HCT116 (cell line): ENCODE data around the gene RNF151. TPM values are rescaled to one million over a fixed set of nuclear protein-coding genes. Genes with fewer than 3 reads are reported as not detected.
A peak's percentile ranks its signal among the peaks of the same experiment; 100 is the strongest.
"Not testable (repeated sequence)": the region's sequence is repeated elsewhere in the genome, so short reads cannot be mapped to it uniquely, and the experiment has no call there.

ENCODE experiments used
- ATAC-seq: fragments of 200-7000 bp; cut with Tn5 transposase; 2 replicates; pipeline ENCODE4 v1.9.1; 2020; ENCODE audit warnings: mild to moderate bottlenecking, moderate library complexity
- BruUV-seq: library from RNA; stranded (reverse); fragments of 400-500 nt; replicated peaks from 2 replicates; lab custom pipeline; 2021; lab: Mats Ljungman, UMichigan
- CTCF ChIA-PET: fragments of 300-600 bp; sonication (Branson Sonifier 250); formaldehyde crosslinking; loops from one replicate; lab custom pipeline; 2021; ENCODE audit warnings: antibody characterized with exemption; lab: Charles Lee
- POLR2A ChIA-PET: fragments of 300-600, 350-600 bp; sonication (Branson Sonifier 250); formaldehyde crosslinking; loops from one replicate; lab custom pipeline; 2021; ENCODE audit warnings: antibody characterized with exemption; lab: Charles Lee
- RAD21 ChIA-PET, 2 experiments: fragments of 300-600 bp; sonication (Branson Sonifier 250); formaldehyde crosslinking; loops; one replicate each; lab custom pipeline; 2023; ENCODE audit warnings: low total read pairs in 2 of 2; ENCODE audit not compliant: uncharacterized antibody in 2 of 2, unreplicated experiment in 2 of 2, low non-redundant PET in 1 of 2; lab: Charles Lee
- DNase-seq: peaks from one replicate; pipeline ENCODE4 v3.0.0-alpha.2; 2010; ENCODE audit warnings: low read depth, low spot score
- H2AFZ ChIP-seq: fragments of 200-600 bp; shearing (Covaris generic), sonication (generic); 2 replicates; pipeline ENCODE4 v1.6.1; 2017; ENCODE audit warnings: low read depth, mixed run types, mixed read lengths, antibody characterized with exemption, low read length; ENCODE audit not compliant: poor library complexity, severe bottlenecking
- H3K27ac ChIP-seq: 2 replicates; pipeline ENCODE4 v1.5.1; 2012; ENCODE audit warnings: low read depth, low read length
- H3K27me3 ChIP-seq: fragments of 200-600 bp; sonication (generic); 2 replicates; pipeline ENCODE4 v1.6.1; 2016; ENCODE audit warnings: mixed run types, low read length, mixed read lengths; ENCODE audit not compliant: insufficient read depth
- H3K36me3 ChIP-seq, 2 experiments: fragments of 200-500 bp in 1 of 2; fragments of 200-600 bp in 1 of 2; sonication (Bioruptor generic) in 1 of 2; sonication (generic) in 1 of 2; 2 replicates each; pipeline versions ENCODE4 v1.5.1 to v1.6.1; 2014 to 2016; ENCODE audit warnings: low read length in 2 of 2, inconsistent platforms in 1 of 2, mixed read lengths in 1 of 2, mixed run types in 1 of 2; ENCODE audit not compliant: insufficient read depth in 2 of 2, control insufficient read depth in 1 of 2
- H3K4me1 ChIP-seq, 2 experiments: fragments of 200-600 bp in 1 of 2; sonication (generic) in 1 of 2; 2 replicates each; pipeline versions ENCODE4 v1.5.1 to v1.6.1; 2012 to 2017; ENCODE audit warnings: low read length in 2 of 2, inconsistent platforms in 1 of 2, mild to moderate bottlenecking in 1 of 2, mixed read lengths in 1 of 2, mixed run types in 1 of 2, moderate library complexity in 1 of 2; ENCODE audit not compliant: insufficient read depth in 2 of 2, control insufficient read depth in 1 of 2
- H3K4me2 ChIP-seq: fragments of 200-600 bp; sonication (generic); 2 replicates; pipeline ENCODE4 v1.6.1; 2017; ENCODE audit warnings: mixed run types, low read length, mixed read lengths
- H3K4me3 ChIP-seq, 2 experiments: fragments of 200-600 bp in 1 of 2; sonication (generic) in 1 of 2; replicated peaks in 1 of 2; 2 replicates each; pipeline ENCODE4 v1.5.1; 2011 to 2016; ENCODE audit warnings: low read length in 2 of 2, control low read depth in 1 of 2, low read depth in 1 of 2, mild to moderate bottlenecking in 1 of 2, mixed read lengths in 1 of 2, mixed run types in 1 of 2
- H3K79me2 ChIP-seq: fragments of 200-600 bp; sonication (generic); 2 replicates; pipeline ENCODE4 v1.6.1; 2017; ENCODE audit warnings: mild to moderate bottlenecking, mixed run types, low read length, moderate library complexity, mixed read lengths; ENCODE audit not compliant: insufficient read depth
- H3K9ac ChIP-seq: fragments of 200-600 bp; sonication (generic); 2 replicates; pipeline ENCODE4 v1.6.1; 2016; ENCODE audit warnings: low read length, mixed read lengths
- H3K9me2 ChIP-seq: fragments of 200-600 bp; sonication (generic), shearing (Covaris generic); 2 replicates; pipeline ENCODE4 v1.6.1; 2017; ENCODE audit warnings: mixed run types, mild to moderate bottlenecking, moderate library complexity; ENCODE audit not compliant: insufficient read depth
- H3K9me3 ChIP-seq, 2 experiments: fragments of 200-500 bp in 1 of 2; fragments of 200-600 bp in 1 of 2; sonication (Bioruptor generic) in 1 of 2; sonication (generic) in 1 of 2; 2 replicates each; pipeline ENCODE4 v1.6.1; 2014 to 2017; ENCODE audit warnings: low read length in 2 of 2, mixed read lengths in 2 of 2, inconsistent platforms in 1 of 2, low read depth in 1 of 2, mild to moderate bottlenecking in 1 of 2, mixed run types in 1 of 2, moderate library complexity in 1 of 2; ENCODE audit not compliant: control insufficient read depth in 1 of 2, insufficient read depth in 1 of 2
- H4K20me1 ChIP-seq: fragments of 200-600 bp; sonication (generic), shearing (Covaris generic); 2 replicates; pipeline ENCODE4 v1.6.1; 2017; ENCODE audit warnings: mixed run types, mild to moderate bottlenecking, moderate library complexity; ENCODE audit not compliant: insufficient read depth
- CEBPB ChIP-seq: IDR thresholded peaks from 2 replicates; pipeline ENCODE4 v1.6.1; 2012; ENCODE audit warnings: low read depth
- ELF1 ChIP-seq: IDR thresholded peaks from 2 replicates; pipeline ENCODE4 v1.6.1; 2012; ENCODE audit warnings: low read depth, borderline replicate concordance
- EZH2phosphoT487 ChIP-seq: fragments of 200-600 bp; IDR thresholded peaks from 2 replicates; pipeline ENCODE4 v1.6.1; 2018; ENCODE audit warnings: antibody characterized with exemption, borderline replicate concordance
- FOSL1 ChIP-seq: IDR thresholded peaks from 2 replicates; pipeline ENCODE4 v1.6.1; 2012; ENCODE audit warnings: low read depth
- SIN3A ChIP-seq: IDR thresholded peaks from 2 replicates; pipeline ENCODE4 v1.6.1; 2012; ENCODE audit warnings: low read depth
- SP1 ChIP-seq: IDR thresholded peaks from 2 replicates; pipeline ENCODE4 v1.6.1; 2012; ENCODE audit warnings: low read depth
- YY1 ChIP-seq: IDR thresholded peaks from 2 replicates; pipeline ENCODE4 v1.6.1; 2011; ENCODE audit warnings: low read length, low read depth, moderate library complexity, mild to moderate bottlenecking; ENCODE audit not compliant: insufficient replicate concordance; ENCODE audit errors: extremely low read depth
- intact Hi-C: fragments of 100-400 bp; cut with micrococcal nuclease; formaldehyde crosslinking; loops from 2 replicates; pipeline ENCODE4 v1.10.0; 2022
- total RNA-seq: library from RNA; stranded (reverse); gene quantifications from one replicate; pipeline ENCODE4 v1.2.1, GENCODE V29; 2021; ENCODE audit not compliant: unreplicated experiment
- TF ChIP-seq, protein P1 (sequence below): IDR thresholded peaks from 2 replicates; pipeline ENCODE4 v1.6.1; 2012
- TF ChIP-seq, protein P2 (sequence below), 3 experiments: fragments of 200-600 bp in 1 of 3; sonication (generic) in 1 of 3; IDR thresholded peaks in 2 of 3; conservative IDR thresholded peaks in 1 of 3; 2 replicates each; pipeline ENCODE4 v1.5.1; 2012 to 2017; ENCODE audit warnings: low read depth in 2 of 3, low read length in 2 of 3, antibody characterized with exemption in 1 of 3, borderline replicate concordance in 1 of 3, control low read depth in 1 of 3, mild to moderate bottlenecking in 1 of 3, mixed read lengths in 1 of 3, mixed run types in 1 of 3, moderate library complexity in 1 of 3; ENCODE audit not compliant: insufficient read depth in 1 of 3
- TF ChIP-seq, protein P3 (sequence below): IDR thresholded peaks from 2 replicates; pipeline ENCODE4 v1.6.1; 2011; ENCODE audit warnings: mild to moderate bottlenecking, low read length, moderate library complexity; ENCODE audit not compliant: insufficient replicate concordance; ENCODE audit errors: extremely low read depth
- TF ChIP-seq, protein P4 (sequence below): IDR thresholded peaks from 2 replicates; pipeline ENCODE4 v1.6.1; 2012; ENCODE audit warnings: low read depth

Gene RNF151
- total RNA-seq, 1 experiment from 2014 or later: 0.30 TPM

DNA sequence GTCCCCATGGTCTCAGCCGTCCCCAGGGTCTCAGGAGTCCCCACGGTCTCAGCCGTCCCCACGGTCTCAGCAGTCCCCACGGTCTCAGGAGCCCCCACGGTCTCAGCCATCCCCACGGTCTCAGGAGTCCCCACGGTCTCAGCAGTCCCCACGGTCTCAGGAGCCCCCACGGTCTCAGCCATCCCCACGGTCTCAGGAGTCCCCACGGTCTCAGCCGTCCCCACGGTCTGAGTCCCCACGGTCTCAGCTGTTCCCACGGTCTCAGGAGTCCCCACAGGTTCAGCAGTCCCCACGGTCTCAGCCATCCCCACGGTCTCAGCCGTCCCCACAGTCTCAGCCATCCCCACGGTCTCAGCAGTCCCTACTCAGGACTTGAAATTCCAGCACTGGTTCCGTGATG lies 46.5 kb upstream of the RNF151 start:
- H3K79me2 ChIP-seq, H3K27ac ChIP-seq, H3K9me2 ChIP-seq, H3K9me3 ChIP-seq, BruUV-seq, ATAC-seq, H3K36me3 ChIP-seq, CTCF ChIA-PET, RAD21 ChIA-PET, H4K20me1 ChIP-seq, H3K4me3 ChIP-seq, H3K27me3 ChIP-seq, H3K4me2 ChIP-seq, H3K9ac ChIP-seq, H2AFZ ChIP-seq, DNase-seq, intact Hi-C loops: not testable (repeated sequence)
- POLR2A ChIA-PET: interaction anchor here (1.2 kb wide), 1 partner anchor 23 kb away, joined by 3 read pairs; the partner anchor contains the start of gene MSRB1
- H3K4me1 ChIP-seq: peaks cover 22 to 32% of the 10 kb centered on the region in 2 experiments

DNA sequence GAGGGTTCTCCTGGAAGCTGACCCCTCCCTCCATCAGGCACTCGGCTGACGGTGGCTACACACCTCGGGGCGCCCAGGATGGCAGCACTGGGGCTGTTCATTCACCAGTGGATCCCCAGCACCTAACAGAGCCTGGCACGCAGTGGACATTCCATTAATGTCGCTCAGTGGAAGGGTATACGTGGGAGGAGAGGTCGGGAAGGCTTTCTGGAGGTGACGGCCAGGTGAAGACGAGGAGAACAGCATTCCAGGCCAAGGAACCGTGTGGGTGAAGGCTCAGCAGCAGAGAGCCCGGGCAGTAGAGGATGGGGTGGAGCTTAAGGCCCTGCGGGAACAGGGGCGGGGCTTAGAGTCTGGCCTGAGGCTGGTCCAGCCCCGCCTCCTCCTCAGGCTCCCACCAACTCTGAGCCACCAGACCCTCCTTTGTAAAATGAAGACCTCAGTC lies 45.9 kb upstream of the RNF151 start:
- Histone ChIP-seq H3K4me1 (peaks cover 22 to 32% of the 10 kb centered on the region in 2 experiments), H3K4me2 (peak overlapping the region; percentile 66), H3K9me2 (no peaks in the 10 kb centered on the region), H3K79me2 (no peaks in the 10 kb centered on the region), H3K27me3 (no peaks in the 10 kb centered on the region), H3K9ac (no peak overlapping the region), H3K9me3 (no peaks in the 10 kb centered on the region), H3K4me3 (peak overlapping the region; percentile 10 to 12; a peak in 2 of 4 replicates), H2AFZ (peak overlapping the region; percentile 69), H3K27ac (no peak overlapping the region; the same call in 1 of the 2 replicates), H4K20me1 (no peaks in the 10 kb centered on the region), H3K36me3 (no peaks in the 10 kb centered on the region)
- CTCF ChIA-PET: no interaction called here
- RAD21 ChIA-PET: no interaction called here
- POLR2A ChIA-PET: interaction anchor here (0.7 to 1.2 kb wide), 3 partner anchors 9 to 22 kb away, joined by 3 read pairs; partner anchors contain the start of gene MSRB1
- BruUV-seq: no TSS peak
- ATAC-seq (peak; percentile 90), DNase-seq (no peak)
- intact Hi-C loops: no loop called here
- TF ChIP-seq ELF1 (no peak), SIN3A (no peak), YY1 (no peak), FOSL1 (no peak), EZH2phosphoT487 (no peak), SP1 (no peak), CEBPB (no peak)
- TF ChIP-seq, protein P1, sequence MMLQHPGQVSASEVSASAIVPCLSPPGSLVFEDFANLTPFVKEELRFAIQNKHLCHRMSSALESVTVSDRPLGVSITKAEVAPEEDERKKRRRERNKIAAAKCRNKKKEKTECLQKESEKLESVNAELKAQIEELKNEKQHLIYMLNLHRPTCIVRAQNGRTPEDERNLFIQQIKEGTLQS: no peak
- TF ChIP-seq, protein P2, sequence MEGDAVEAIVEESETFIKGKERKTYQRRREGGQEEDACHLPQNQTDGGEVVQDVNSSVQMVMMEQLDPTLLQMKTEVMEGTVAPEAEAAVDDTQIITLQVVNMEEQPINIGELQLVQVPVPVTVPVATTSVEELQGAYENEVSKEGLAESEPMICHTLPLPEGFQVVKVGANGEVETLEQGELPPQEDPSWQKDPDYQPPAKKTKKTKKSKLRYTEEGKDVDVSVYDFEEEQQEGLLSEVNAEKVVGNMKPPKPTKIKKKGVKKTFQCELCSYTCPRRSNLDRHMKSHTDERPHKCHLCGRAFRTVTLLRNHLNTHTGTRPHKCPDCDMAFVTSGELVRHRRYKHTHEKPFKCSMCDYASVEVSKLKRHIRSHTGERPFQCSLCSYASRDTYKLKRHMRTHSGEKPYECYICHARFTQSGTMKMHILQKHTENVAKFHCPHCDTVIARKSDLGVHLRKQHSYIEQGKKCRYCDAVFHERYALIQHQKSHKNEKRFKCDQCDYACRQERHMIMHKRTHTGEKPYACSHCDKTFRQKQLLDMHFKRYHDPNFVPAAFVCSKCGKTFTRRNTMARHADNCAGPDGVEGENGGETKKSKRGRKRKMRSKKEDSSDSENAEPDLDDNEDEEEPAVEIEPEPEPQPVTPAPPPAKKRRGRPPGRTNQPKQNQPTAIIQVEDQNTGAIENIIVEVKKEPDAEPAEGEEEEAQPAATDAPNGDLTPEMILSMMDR (IDR thresholded peaks at IDR 0.05 in 2 of 3, conservative IDR thresholded peaks at IDR 0.05 in 1 of 3; ENCODE audit: borderline replicate concordance in 1 of 3, insufficient read depth in 1 of 3, low read depth in 2 of 3, low read length in 2 of 3): no peak
- TF ChIP-seq, protein P3, sequence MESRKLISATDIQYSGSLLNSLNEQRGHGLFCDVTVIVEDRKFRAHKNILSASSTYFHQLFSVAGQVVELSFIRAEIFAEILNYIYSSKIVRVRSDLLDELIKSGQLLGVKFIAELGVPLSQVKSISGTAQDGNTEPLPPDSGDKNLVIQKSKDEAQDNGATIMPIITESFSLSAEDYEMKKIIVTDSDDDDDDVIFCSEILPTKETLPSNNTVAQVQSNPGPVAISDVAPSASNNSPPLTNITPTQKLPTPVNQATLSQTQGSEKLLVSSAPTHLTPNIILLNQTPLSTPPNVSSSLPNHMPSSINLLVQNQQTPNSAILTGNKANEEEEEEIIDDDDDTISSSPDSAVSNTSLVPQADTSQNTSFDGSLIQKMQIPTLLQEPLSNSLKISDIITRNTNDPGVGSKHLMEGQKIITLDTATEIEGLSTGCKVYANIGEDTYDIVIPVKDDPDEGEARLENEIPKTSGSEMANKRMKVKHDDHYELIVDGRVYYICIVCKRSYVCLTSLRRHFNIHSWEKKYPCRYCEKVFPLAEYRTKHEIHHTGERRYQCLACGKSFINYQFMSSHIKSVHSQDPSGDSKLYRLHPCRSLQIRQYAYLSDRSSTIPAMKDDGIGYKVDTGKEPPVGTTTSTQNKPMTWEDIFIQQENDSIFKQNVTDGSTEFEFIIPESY: no peak
- TF ChIP-seq, protein P4, sequence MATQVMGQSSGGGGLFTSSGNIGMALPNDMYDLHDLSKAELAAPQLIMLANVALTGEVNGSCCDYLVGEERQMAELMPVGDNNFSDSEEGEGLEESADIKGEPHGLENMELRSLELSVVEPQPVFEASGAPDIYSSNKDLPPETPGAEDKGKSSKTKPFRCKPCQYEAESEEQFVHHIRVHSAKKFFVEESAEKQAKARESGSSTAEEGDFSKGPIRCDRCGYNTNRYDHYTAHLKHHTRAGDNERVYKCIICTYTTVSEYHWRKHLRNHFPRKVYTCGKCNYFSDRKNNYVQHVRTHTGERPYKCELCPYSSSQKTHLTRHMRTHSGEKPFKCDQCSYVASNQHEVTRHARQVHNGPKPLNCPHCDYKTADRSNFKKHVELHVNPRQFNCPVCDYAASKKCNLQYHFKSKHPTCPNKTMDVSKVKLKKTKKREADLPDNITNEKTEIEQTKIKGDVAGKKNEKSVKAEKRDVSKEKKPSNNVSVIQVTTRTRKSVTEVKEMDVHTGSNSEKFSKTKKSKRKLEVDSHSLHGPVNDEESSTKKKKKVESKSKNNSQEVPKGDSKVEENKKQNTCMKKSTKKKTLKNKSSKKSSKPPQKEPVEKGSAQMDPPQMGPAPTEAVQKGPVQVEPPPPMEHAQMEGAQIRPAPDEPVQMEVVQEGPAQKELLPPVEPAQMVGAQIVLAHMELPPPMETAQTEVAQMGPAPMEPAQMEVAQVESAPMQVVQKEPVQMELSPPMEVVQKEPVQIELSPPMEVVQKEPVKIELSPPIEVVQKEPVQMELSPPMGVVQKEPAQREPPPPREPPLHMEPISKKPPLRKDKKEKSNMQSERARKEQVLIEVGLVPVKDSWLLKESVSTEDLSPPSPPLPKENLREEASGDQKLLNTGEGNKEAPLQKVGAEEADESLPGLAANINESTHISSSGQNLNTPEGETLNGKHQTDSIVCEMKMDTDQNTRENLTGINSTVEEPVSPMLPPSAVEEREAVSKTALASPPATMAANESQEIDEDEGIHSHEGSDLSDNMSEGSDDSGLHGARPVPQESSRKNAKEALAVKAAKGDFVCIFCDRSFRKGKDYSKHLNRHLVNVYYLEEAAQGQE: no peak
